Measurements from ENCODE around the gene URM1.

Gene URM1

DNA sequence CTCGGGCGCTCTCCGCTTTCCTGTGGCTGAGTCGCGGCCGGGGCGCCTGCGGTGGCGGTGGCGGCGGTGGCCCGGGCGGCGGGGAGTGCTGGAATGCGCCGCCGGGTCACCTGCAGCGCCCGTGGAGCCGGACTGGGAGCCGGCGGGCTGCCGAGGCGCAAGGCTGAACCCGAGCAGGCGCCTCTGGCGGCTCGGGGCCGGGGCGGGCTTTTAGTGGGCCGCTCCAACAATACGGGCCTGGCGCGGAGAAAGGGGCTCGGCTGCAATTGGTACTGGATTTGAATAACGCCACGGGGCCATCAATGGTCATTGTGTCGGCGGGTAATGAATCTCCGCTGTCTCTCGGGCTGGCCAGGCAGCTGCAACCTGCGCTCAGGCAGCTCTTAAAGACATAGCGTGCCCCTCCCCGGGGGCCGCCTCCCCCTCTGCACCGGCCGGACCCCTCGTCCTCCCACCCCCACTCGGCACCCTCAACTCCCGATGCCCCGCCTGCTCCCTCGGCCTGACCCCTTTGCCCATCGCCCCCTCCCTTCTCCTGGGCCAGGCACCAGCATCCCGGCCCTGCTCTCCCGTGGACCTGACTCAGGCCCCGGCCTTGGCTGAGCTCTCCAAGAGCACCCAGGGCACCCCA, 22.1 kb downstream of the URM1 start:
- Histone ChIP-seq H3K36me3 (ENCODE audit: control insufficient read depth in 2 of 2, insufficient read depth in 2 of 2, low read length in 2 of 2) (peaks cover 16 to 21% of the 10 kb centered on the region in 2 donors), H3K4me1 (ENCODE audit: control insufficient read depth in 2 of 2, insufficient read depth in 2 of 2, low read length in 2 of 2) (no peaks in the 10 kb centered on the region), H3K9me3 (ENCODE audit: control insufficient read depth in 2 of 2, low read length in 2 of 2) (no peaks in the 10 kb centered on the region), H3K4me3 (ENCODE audit: low read length in 2 of 2) (no peak overlapping the region), H3K27me3 (ENCODE audit: control insufficient read depth in 2 of 2, insufficient read depth in 2 of 2, low read length in 2 of 2) (peaks cover 3 to 4% of the 10 kb centered on the region in 2 donors), H3K27ac (ENCODE audit: low read depth in 2 of 2, low read length in 2 of 2) (no peak overlapping the region), H3K9ac (ENCODE audit: low read depth in 1 of 2, low read length in 2 of 2) (no peak overlapping the region)

DNA sequence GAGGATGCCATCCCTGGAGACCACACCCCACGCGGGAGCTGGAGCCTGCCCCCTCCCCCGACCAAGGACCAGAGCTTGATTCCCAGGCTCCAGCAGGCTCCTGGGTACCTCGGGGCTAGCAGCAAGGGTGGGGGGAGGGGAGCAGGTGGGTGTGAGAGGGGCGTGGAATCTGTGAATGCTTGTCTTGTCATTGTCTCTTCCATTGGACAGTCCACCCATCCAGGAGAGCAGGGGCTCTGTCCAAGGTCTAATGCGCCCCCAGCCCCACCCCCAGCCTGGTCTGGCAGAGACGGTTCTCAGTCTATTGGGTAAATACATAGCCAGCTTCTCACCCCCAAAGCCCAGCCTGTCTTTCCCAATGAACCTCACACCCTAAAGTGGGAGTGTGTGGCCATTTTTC, 22.8 kb downstream of the URM1 start:
- no peak overlapping the region for H3K4me3 ChIP-seq (ENCODE audit: low read length in 2 of 2)
- peaks cover 3 to 4% of the 10 kb centered on the region in 2 donors for H3K27me3 ChIP-seq (ENCODE audit: control insufficient read depth in 2 of 2, insufficient read depth in 2 of 2, low read length in 2 of 2)
- H3K9ac ChIP-seq (ENCODE audit: low read depth in 1 of 2, low read length in 2 of 2) = no peak overlapping the region
- no peak overlapping the region for H3K27ac ChIP-seq (ENCODE audit: low read depth in 2 of 2, low read length in 2 of 2)
- H3K9me3 ChIP-seq (ENCODE audit: control insufficient read depth in 2 of 2, low read length in 2 of 2) = no peaks in the 10 kb centered on the region
- peaks cover 9 to 15% of the 10 kb centered on the region in 2 donors for H3K36me3 ChIP-seq (ENCODE audit: control insufficient read depth in 2 of 2, insufficient read depth in 2 of 2, low read length in 2 of 2)
- H3K4me1 ChIP-seq (ENCODE audit: control insufficient read depth in 2 of 2, insufficient read depth in 2 of 2, low read length in 2 of 2) = no peaks in the 10 kb centered on the region

DNA sequence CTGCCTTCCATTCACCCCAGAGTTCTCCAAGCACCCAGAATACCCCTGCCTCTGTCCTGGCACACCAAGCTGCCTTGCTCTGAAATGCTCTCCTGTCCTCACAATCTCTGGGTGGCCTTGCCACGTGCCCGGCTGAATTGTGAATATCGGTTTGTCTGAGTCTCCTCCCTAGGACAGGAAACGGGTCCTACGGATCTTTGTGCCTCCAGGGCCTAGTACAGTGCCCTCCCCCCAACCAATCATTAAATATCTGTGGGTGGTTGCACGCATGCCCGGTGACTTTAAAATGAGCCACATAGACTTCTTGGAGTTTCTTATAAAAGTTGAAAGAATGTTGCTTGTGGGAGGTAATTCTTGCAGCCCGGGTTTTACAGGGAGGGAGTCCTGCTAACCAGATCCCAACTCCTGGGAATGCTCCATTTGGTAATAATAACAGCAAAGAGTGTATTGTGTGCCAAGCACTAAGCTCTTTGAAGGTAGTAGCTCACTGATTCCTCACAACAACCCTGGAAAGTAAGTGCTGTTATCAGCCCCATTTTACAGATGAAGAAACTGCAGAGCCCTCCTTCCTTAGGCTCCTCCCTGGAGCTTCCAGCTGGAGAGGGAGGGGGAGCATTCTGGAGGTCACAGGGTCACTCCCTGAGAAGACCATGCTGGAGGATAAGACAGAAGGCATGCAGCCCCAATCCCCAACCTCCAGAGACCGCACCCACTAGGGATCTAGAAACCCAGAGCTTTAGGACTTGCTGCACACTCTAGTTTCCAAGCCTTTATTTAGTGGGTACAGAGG, 23.4 kb downstream of the URM1 start:
- Histone ChIP-seq H3K9me3 (ENCODE audit: control insufficient read depth in 2 of 2, low read length in 2 of 2) (no peaks in the 10 kb centered on the region), H3K4me3 (ENCODE audit: low read length in 2 of 2) (no peak overlapping the region), H3K4me1 (ENCODE audit: control insufficient read depth in 2 of 2, insufficient read depth in 2 of 2, low read length in 2 of 2) (no peaks in the 10 kb centered on the region), H3K9ac (ENCODE audit: low read depth in 1 of 2, low read length in 2 of 2) (no peak overlapping the region), H3K36me3 (ENCODE audit: control insufficient read depth in 2 of 2, insufficient read depth in 2 of 2, low read length in 2 of 2) (peaks cover 3 to 9% of the 10 kb centered on the region in 2 donors), H3K27ac (ENCODE audit: low read depth in 2 of 2, low read length in 2 of 2) (no peak overlapping the region), H3K27me3 (ENCODE audit: control insufficient read depth in 2 of 2, insufficient read depth in 2 of 2, low read length in 2 of 2) (peaks cover 3 to 4% of the 10 kb centered on the region in 2 donors)

GRCh38 chr9:128396970-128397613, 25.9 kb downstream of the URM1 start:
- H3K27me3 ChIP-seq (ENCODE audit: control insufficient read depth in 2 of 2, insufficient read depth in 2 of 2, low read length in 2 of 2) = peaks cover 3 to 4% of the 10 kb centered on the region in 2 donors
- no peak overlapping the region for H3K4me3 ChIP-seq (ENCODE audit: low read length in 2 of 2)
- no peaks in the 10 kb centered on the region for H3K4me1 ChIP-seq (ENCODE audit: control insufficient read depth in 2 of 2, insufficient read depth in 2 of 2, low read length in 2 of 2)
- no peaks in the 10 kb centered on the region for H3K36me3 ChIP-seq (ENCODE audit: control insufficient read depth in 2 of 2, insufficient read depth in 2 of 2, low read length in 2 of 2)
- H3K9ac ChIP-seq (ENCODE audit: low read depth in 1 of 2, low read length in 2 of 2) = no peak overlapping the region
- H3K9me3 ChIP-seq (ENCODE audit: control insufficient read depth in 2 of 2, low read length in 2 of 2) = no peaks in the 10 kb centered on the region
- no peak overlapping the region for H3K27ac ChIP-seq (ENCODE audit: low read depth in 2 of 2, low read length in 2 of 2)

DNA sequence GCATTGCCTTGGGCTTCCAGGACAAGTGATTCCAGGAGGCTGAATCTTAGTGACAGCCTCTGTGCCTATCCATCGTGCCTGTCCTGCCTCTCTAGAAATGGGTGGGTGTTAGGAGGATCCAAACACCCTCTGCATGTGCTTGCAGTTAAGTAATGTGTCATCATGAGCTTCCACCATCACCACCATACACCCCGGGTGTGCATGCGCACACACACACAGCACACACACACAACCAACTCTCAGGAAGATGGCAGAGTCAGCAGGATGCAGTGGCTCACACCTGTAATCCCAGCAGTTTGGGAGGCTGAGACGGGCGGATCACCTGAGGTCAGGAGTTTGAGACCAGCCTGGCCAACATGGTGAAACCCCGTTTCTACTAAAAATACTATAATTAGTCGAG, 26.7 kb downstream of the URM1 start:
- no peaks in the 10 kb centered on the region for H3K36me3 ChIP-seq (ENCODE audit: control insufficient read depth in 2 of 2, insufficient read depth in 2 of 2, low read length in 2 of 2)
- H3K4me1 ChIP-seq (ENCODE audit: control insufficient read depth in 2 of 2, insufficient read depth in 2 of 2, low read length in 2 of 2) = no peaks in the 10 kb centered on the region
- no peaks in the 10 kb centered on the region for H3K9me3 ChIP-seq (ENCODE audit: control insufficient read depth in 2 of 2, low read length in 2 of 2)
- peaks cover 3 to 4% of the 10 kb centered on the region in 2 donors for H3K27me3 ChIP-seq (ENCODE audit: control insufficient read depth in 2 of 2, insufficient read depth in 2 of 2, low read length in 2 of 2)
- H3K4me3 ChIP-seq (ENCODE audit: low read length in 2 of 2) = no peak overlapping the region
- no peak overlapping the region for H3K9ac ChIP-seq (ENCODE audit: low read depth in 1 of 2, low read length in 2 of 2)
- no peak overlapping the region for H3K27ac ChIP-seq (ENCODE audit: low read depth in 2 of 2, low read length in 2 of 2)

DNA sequence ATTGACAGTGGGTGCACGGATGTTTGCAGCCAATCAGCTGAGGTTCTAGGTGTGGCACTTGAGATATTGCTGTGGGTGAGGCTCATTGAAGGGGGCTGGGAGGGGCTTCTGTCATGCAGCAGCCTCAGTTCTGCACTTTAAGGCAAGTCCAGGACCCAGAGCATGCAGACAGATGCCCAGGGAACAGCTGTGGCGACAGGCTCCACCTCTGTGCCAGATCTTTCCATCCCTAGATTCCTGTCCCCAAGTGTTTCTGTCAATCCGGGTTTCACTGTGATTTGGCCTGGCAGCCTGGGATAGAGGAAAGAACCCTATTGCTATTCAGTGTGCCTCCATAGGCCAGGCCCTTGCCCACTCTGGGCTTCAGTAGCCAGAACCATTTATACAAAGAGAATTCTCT, 28.7 kb downstream of the URM1 start:
- no peak overlapping the region for H3K27ac ChIP-seq (ENCODE audit: low read depth in 2 of 2, low read length in 2 of 2)
- H3K9ac ChIP-seq (ENCODE audit: low read depth in 1 of 2, low read length in 2 of 2) = no peak overlapping the region
- H3K27me3 ChIP-seq (ENCODE audit: control insufficient read depth in 2 of 2, insufficient read depth in 2 of 2, low read length in 2 of 2) = peaks cover 0 to 4% of the 10 kb centered on the region in 2 donors
- no peaks in the 10 kb centered on the region for H3K9me3 ChIP-seq (ENCODE audit: control insufficient read depth in 2 of 2, low read length in 2 of 2)
- H3K4me3 ChIP-seq (ENCODE audit: low read length in 2 of 2) = no peak overlapping the region
- H3K4me1 ChIP-seq (ENCODE audit: control insufficient read depth in 2 of 2, insufficient read depth in 2 of 2, low read length in 2 of 2) = no peaks in the 10 kb centered on the region
- H3K36me3 ChIP-seq (ENCODE audit: control insufficient read depth in 2 of 2, insufficient read depth in 2 of 2, low read length in 2 of 2) = no peaks in the 10 kb centered on the region

DNA sequence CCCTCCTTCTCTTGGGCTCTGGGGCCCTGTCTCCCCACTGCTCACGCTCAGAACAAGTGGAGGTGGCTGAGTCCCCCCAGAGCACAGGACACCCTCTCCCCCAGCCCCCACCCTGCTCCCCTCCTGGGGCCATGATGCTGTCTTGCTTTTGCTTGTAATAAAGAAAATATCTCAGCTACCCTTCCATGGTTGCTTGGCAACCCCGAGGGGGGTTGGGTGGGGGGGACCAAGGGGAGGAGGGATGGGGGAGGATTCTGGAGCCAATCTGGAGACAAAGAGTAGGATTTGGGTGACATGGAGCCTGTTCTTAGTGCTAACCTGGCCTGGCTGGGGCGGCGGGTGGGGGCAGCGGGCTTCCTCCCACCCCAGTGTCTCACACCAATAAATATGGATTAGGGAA, 33.4 kb downstream of the URM1 start:
- Histone ChIP-seq H3K4me1 (ENCODE audit: control insufficient read depth in 2 of 2, insufficient read depth in 2 of 2, low read length in 2 of 2) (no peaks in the 10 kb centered on the region), H3K4me3 (ENCODE audit: low read length in 2 of 2) (no peak overlapping the region), H3K9ac (ENCODE audit: low read depth in 1 of 2, low read length in 2 of 2) (no peak overlapping the region), H3K36me3 (ENCODE audit: control insufficient read depth in 2 of 2, insufficient read depth in 2 of 2, low read length in 2 of 2) (no peaks in the 10 kb centered on the region), H3K9me3 (ENCODE audit: control insufficient read depth in 2 of 2, low read length in 2 of 2) (no peaks in the 10 kb centered on the region), H3K27me3 (ENCODE audit: control insufficient read depth in 2 of 2, insufficient read depth in 2 of 2, low read length in 2 of 2) (peaks cover 2 to 7% of the 10 kb centered on the region in 2 donors), H3K27ac (ENCODE audit: low read depth in 2 of 2, low read length in 2 of 2) (no peak overlapping the region)

GRCh38 chr9:128405077-128405779, 34.1 kb downstream of the URM1 start:
- no peaks in the 10 kb centered on the region for H3K9me3 ChIP-seq (ENCODE audit: control insufficient read depth in 2 of 2, low read length in 2 of 2)
- no peak overlapping the region for H3K27ac ChIP-seq (ENCODE audit: low read depth in 2 of 2, low read length in 2 of 2)
- H3K4me1 ChIP-seq (ENCODE audit: control insufficient read depth in 2 of 2, insufficient read depth in 2 of 2, low read length in 2 of 2) = no peaks in the 10 kb centered on the region
- no peak overlapping the region for H3K9ac ChIP-seq (ENCODE audit: low read depth in 1 of 2, low read length in 2 of 2)
- no peaks in the 10 kb centered on the region for H3K36me3 ChIP-seq (ENCODE audit: control insufficient read depth in 2 of 2, insufficient read depth in 2 of 2, low read length in 2 of 2)
- no peak overlapping the region for H3K4me3 ChIP-seq (ENCODE audit: low read length in 2 of 2)
- peaks cover 2 to 10% of the 10 kb centered on the region in 2 donors for H3K27me3 ChIP-seq (ENCODE audit: control insufficient read depth in 2 of 2, insufficient read depth in 2 of 2, low read length in 2 of 2)

GRCh38 chr9:128405780-128406171, 34.6 kb downstream of the URM1 start:
- no peaks in the 10 kb centered on the region for H3K4me1 ChIP-seq (ENCODE audit: control insufficient read depth in 2 of 2, insufficient read depth in 2 of 2, low read length in 2 of 2)
- H3K36me3 ChIP-seq (ENCODE audit: control insufficient read depth in 2 of 2, insufficient read depth in 2 of 2, low read length in 2 of 2) = no peaks in the 10 kb centered on the region
- H3K9me3 ChIP-seq (ENCODE audit: control insufficient read depth in 2 of 2, low read length in 2 of 2) = no peaks in the 10 kb centered on the region
- H3K9ac ChIP-seq (ENCODE audit: low read depth in 1 of 2, low read length in 2 of 2) = no peak overlapping the region
- peaks cover 2 to 10% of the 10 kb centered on the region in 2 donors for H3K27me3 ChIP-seq (ENCODE audit: control insufficient read depth in 2 of 2, insufficient read depth in 2 of 2, low read length in 2 of 2)
- no peak overlapping the region for H3K27ac ChIP-seq (ENCODE audit: low read depth in 2 of 2, low read length in 2 of 2)
- no peak overlapping the region for H3K4me3 ChIP-seq (ENCODE audit: low read length in 2 of 2)

All from mucosa of rectum (tissue), 2 donors.